GM21367 (cell line): ENCODE data around the gene MORN1.

ENCODE experiments used
- ATAC-seq: cut with Tn5 transposase; IDR thresholded peaks from one replicate; pipeline ENCODE4 v1.9.1; 2021; ENCODE audit not compliant: unreplicated experiment

The MORN1 gene

DNA sequence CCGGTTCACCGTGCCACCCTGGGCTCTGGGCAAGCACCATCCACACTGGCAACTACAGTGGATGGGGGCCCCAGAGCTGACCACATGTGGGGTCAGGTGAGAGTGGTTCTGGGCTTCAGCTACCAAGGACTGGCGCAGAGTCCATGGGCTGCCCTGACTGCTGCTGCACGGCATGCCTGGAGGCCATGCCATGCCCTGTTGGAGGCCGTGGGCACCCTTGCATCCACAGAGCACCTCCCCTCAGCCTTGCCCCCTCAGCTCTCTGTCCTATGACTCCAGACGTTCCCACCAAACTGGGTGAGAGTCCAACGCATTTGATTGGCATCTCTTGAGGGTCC is 15.5 kb downstream of the MORN1 start:
- ATAC-seq, result no peak

DNA sequence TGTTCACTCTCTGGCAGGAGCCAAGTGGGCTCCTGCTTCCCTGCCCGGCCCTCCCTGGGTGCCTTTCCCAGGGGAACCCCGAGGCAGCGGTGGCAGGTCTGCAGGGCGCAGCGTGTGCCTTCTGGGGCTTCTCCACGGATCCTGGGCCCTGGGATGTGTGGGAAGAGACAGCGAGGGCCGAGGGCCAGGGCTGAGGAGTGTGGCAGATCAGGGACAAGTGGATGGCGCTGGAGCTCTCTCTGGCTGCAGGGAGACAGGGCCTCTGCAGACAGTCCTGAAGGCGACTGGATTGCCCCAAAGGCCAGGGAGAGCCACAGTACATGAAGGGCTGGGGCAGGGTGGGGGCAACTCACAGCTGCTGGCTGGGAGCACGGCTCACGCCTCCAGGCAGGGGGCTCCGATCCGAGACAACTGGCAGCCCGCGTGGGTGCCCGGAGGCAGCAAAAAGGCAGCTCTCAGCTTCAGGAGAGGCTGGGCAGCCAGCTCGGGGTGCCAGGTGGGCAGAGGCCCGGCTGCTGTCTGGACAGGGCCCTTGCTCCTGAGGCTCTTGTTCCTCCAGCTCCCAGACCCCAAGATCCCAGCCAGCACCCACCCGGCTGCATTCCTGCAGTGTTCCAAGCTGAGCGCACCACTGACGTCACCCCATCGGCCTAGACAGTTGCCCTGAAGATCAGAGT is 16.0 kb downstream of the MORN1 start:
- no peak for ATAC-seq

DNA sequence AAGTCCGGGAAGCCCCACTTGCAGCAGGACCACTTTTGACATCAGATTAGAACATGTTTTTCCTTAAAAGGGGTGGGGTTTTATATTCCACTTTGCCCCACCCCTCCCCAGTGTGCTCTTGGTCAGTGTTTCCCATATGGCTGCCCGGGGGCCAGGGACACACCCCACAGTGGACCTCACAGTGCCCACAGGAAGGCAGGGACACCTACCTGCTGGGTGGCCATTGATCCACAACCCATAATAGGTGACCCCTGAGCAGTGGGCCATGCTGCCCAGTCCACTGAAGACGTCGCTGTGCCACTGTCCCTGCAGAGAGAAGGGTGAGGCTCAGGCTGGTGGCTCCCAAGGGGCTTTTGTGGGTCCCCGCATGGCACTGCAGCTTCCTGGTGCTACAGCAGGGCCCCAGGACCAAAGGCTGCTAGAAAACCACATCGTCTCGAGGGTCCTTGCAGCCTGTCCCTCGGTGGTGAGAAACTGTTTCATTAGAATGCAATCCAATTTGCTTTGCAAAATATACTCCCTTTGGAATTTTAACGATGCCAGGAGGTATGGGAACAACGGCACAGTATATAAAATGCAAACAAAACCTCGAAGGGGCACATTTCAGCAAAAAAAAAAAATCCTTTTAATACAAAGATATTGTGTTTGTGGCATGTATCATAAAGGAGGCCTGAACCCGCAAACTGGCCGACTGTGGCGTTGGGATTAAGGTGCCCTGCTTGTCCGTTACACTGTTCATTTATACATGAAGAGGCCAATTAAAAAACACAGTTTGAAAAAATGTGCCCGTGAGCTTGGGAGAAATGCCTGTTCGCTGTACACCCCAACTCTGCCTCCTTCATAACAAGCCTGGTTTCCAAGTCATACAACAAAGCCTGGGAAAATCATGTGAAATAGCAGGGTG is 16.9 kb downstream of the MORN1 start:
- no peak for ATAC-seq

DNA sequence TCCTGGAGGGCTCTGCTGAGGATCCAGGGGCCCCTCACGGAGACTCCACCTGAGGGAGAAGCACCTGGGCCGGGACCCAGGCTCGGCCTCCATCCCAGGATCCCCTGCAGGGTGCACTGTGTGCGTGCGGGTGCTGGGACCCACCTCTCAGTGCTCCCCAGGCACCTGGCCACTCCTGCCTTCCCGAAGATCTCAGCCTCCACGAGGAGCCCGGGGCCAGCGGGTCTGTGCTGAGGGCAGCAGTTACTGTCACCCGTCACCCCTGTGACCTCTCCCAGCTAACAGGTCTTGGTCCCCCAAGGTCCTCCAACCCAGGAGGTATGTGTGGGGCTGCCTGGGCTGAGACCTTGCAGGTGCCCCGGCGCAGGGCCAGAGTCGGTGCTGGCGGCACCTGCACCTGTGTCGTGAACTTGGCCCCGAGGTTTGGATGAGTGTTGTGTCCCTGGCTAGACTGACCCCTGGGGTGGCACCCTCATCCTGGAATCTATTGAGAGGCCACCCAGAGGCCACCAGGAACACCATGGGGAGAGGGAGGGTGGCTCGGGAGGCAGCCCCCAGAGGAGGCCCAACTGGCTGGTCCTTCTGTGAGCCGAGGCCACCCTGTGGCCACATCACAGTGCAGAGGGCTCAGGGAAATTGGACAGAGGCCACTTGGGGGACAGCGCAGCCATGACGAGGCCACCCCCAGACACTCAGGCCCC is 17.7 kb downstream of the MORN1 start:
- no peak for ATAC-seq

DNA sequence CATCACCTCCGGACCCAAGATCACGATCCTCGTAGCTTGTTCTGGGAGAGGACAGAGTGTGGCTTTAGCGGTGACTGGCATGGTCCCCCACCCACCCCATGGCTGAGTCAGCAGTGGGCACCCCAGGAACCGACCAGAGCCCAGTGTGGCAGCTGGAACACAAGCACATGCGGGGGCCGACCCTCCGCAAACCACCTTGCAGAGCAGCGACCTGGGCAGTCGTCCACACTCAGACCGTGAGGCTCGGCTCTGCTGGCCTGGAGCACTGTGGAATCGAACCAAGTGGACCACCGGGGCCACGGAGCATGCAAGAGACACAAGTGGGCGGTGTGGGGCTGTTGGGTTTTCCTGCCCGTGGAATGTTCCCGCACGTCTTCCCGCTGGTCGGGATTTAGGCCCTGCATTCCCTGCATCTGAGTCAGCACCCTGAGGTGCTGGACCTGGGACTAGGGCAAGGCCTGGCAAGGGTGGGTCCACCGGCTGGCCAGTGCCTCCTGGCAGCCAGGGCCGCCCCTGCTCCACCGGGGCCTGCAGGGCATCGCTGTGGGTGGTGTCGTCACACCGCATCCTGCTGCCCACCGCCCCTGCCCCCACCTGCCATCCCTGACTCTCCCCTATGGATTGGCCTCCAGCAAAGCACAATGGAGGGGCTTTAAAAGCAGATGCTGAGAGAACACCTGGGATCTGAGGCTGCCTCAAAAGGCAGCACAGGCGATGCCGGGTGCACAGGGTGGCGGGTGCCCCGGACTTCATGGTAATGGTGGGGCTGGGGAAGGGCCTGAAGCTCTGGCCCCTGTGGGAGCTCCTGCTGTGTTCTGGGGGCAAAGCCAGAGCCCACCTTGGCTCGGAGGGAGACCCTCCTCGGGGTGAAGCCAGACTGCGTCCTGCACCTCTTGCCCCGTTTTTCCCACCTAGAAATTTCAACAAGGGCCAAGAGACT is 18.5 kb downstream of the MORN1 start:
- ATAC-seq, result no peak

DNA sequence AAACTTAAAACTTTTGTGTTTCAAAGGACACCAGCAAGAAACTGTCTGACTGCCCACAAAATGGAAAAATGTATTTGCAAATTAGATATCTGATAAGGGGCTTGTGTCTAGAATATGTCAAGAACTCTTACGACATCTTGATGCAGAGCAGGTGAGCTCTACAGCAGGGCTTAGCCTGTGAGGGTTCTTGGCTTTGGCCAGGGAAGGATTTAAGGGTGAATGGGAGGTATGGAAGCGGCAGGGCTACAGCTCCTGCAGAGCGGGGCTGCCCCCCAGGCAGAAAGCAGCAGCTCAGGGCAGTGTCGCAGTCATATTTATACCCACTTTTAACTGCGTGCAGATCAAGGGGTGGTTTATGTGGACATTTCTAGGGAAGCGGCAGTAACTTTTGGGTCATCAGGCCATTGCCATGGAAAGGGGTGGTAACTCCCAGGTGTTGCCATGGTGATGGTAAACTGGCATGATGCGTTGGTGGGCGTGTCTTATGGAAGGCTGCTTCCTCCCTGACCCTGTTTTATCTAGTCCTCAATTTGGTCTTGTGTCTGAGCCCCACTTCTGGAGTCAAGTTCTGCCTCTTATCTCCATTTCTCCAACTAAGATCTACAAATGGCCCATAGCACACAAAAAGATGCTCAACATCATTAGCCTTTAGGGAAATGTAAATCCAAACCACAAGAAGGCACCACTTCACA is 23.2 kb downstream of the MORN1 start:
- no peak for ATAC-seq

DNA sequence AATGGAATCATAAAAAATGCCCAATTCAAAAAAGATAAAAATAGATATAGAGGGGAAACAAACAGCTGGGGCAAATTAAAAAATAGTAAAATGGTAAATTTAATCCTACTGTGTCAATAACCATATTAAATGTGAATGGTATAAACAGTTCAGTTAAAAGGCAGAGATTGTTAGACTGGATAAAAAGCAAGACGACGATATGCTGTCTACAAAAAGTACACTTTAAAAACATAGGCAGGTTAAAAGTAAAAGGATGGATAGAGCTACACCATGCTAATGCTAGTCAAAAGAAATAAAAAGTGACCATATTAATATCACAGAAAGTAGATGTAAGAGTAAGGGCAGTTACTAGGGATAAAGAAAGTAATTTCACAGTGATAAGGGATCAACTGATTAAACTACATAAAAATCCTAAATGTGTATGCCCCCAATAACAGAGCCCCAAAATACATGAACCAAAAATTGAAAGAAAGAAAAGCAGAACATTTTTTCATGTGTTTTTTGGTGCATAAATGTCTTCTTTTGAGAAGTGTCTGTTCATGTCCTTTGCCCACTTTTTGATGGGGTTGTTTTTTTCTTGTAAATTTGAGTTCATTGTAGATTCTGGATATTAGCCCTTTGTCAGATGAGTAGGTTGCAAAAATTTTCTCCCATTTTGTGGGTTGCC is 27.4 kb downstream of the MORN1 start:
- ATAC-seq, result no peak

DNA sequence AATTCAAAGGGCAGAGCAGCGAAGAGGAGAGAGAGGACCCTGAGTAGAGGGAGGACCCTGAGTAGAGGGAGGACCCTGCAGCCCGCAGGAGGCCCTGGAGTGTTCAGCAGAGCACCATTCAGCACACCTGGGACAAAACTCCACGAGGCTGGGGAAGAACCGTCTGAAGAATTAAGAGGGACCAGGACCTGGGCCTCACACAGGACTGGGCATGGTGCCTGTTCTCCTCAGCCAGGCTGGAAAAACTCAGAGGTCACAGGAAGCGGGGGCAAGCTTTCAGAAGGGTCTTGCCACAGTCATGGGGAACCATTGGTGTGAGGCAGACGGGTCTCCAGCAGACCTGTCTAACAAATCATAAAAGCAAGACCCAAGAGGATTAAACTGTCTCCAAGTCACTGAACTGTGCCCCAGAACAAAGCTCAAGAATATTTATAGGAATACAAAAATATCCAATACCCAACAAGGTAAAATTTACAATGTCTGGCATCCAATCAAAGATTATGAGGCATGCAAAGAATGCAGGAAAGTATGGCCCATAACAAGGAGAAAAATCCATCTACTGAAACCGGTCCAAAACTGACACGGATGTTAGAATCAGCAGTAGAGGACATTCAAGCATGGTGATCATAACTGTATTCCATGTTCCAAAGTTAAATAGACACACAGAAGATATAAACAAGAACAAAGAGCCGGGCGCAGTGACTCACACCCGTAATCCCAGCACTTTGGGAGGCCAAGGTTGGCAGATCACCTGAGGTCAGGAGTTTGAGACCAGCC is 30.6 kb downstream of the MORN1 start:
- no peak for ATAC-seq

DNA sequence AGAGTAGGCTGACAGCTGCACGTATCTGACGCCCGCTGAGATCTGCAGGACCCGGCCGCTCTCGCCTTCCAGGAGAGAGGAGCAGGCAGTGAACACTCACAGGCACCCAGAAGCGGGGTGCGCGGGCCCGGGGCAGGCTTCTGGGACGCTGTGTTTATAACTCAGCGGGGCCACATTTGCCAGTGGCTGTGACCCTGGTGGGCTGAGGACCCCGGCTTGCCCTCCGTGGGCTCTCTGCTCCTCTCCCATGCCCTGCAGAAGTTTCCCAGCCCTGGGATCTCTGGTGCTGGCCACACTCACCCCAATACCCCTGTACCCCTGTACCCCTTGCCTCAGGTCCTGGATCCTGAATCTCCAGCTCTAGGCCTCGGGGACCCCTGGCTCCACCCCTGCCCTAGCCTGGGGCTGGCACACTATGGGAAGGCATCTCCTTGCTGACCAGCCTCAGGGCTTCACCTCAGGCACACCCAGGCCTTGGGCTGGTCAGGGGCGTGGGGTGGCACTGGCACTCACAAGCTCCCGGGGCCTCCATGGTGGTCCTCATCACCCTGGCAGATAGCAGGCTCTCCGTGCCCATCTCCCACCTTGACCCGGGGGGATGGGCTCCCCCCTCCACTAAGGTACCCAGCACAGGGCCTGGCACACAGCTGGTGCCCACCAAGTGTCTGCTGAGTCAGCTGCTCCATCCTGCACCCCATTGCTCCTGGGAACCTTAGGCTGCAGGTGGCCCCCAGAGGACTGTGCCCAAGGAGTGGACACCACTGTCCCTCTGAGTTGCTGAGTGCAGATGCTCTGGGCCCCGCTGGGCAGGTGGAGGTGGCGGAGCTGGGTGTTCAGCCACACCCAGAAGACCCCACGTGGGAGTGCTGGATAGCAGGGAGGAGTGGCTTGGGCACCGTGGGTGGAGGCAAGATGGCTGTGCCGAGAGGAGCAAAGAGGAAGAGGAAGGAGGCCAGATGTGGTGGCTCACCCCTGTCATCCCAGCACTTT is 32.4 kb downstream of the MORN1 start:
- ATAC-seq, result no peak

DNA sequence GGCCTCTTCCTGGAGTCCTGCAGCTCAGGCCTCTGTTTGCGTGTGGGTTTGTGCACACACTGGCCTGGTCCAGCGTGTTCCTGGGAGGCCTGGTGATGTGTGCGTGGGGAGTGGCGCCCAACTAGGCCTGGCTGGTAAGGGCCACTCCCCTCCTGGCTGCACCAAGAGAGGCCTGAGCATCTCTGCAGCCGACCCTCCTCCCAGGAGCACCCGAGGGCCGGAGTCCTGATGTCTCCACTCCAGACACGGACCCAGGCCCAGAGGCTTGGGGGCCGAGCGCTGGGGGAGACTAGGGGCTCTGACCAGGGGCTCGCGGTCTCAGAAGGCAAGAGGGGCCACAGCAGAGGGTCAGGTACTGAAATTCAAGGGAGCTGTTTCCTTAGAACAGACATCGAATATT is 33.3 kb downstream of the MORN1 start:
- no peak for ATAC-seq

DNA sequence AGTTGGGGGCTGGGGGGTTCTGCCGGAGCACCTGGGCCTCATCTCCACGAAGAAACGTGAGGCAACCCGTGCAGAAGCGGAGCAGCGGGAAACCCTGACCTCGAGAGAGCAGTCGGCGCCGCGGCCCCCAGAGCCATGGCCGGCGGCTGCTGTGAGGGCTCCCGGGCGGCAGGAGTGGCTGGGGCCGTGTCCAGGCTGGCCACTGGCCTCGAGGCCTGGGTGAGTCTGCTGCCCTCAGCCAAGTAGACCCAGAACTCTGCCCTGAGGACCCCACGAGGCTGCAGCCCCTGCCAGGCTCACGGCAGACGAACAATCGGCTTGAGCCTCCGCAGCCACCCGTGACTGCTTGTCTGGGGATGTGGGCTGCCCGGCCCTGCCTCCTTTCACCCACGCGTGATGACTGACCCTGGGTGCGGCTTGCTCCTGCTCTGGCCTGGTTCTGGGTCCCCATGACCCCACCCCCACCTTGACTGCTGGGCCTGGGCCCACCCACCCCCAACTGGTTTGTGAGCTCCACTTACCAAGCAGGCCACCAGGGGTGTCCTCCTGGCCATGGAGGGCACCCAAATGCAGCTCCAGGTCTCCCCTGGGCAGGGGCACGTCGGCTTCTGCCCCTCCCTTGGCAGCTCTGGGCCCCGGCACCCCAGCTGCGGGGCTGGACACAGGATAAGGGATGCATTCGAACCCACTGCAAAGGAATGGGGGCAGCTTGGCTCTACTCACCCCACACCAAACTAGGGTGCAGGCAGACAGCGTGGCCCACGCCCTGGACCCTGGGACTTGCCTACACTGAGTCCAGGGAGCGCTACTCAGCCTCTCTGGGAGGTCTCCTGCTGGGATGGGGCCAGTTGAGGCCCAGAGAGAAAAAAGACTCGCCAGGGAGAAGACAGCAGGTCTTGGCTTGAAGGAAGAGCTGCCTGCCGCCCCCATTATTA is 34.2 kb downstream of the MORN1 start:
- no peak for ATAC-seq

DNA sequence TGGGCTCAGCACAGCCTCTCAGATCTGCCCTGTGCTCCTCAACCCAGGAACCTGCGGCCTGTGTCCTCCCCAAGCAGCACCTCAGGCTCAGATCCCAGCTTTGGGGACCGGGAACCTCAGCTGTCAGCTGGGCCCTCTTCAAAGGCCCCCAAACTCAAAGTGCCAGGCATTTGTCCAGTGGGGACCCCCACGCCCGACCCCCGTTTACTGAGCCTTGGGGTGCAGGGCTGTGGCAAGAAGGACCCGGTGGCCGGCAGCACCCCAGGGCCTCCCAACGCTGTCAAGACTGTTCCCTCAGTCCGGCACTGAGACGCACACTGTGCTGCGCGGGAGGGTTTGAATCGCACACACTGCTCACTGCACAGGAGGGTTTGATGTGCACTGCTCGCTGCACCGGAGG is 35.0 kb downstream of the MORN1 start:
- ATAC-seq, result no peak

DNA sequence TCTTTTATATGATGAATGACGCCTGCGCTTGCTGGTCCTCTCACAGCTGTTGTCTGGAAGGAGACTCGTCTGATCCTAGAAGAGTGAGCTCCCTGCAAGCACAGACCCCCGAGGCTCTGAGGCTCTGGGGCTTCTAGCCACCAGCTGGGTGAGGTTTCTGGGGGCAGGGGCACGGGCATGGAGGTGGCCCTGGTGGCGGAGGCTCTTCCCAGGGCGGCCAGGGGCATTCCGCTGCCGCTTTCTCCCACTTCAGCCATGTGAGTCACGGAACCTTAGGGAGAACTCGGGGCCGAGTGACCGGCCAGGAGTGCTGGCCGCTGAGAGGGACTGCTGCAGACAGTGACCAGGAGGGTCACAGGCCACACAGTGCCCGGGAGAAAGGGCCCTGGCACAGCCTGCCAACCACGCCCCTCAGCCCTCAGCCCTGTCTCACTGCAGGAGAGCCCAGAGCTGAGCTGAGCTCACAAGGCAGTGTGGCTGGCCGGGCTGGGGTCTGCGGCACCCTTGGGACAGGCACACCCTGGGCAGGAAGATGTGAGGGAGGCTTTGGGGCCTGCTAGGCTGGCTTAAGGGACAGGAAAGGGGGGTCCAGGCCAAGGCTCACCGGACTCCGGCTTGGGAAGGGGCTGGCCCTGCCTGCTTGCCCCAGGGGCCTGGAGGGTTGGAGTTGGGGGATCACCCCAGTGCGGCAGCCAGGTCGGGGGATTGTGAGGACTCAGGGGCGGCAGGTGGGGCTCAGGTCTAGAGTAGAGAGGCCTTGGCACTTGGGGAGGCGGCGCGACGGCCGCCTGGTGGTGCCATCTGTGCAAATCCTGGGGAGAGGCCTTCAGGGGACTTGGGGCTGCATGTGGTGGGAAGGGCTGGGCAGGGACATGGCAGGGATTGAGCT is 35.7 kb downstream of the MORN1 start:
- ATAC-seq, result no peak

DNA sequence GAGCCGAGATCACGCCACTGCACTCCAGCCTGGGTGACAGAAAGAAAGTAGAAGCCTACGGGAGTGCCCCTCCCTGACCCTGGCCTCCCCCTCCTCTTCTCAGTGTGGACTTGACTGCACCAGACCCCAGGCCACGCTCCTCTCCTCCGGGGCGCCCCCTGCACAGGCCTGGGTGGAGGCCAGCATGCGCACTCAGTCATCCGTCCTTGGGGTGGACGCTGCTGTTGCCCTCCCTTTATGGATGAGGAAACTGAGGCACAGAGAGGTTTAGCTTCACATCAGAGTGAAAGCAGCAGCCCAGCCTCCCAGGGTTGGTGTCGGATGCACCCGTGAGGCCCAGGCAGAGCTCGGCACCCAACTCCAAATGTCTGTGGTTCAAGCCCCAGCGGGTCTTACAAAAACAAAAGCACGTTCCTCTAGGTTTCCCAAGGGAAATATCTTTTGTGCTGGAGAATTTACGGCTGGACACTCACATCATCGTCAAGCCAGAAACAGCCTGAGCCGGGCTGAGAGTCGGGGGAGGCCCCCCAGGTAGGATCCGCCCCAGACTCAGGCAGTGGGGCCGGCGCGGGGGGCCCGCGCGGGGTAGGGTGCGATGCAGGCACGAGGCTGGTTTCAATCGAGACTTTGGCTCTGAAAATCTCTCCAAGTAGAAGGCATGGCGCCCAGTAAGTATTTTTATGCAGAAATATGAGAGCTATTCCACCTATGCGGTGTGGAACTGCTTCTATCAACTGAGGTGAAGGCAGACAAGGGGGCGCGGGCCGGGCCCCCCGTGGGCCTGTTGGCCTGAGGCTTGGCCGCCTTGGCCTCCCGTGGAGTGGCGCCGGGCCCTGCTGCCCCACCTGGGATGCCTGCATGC is 36.6 kb downstream of the MORN1 start:
- ATAC-seq, result no peak
